GM13976 (cell line): ENCODE results near the gene OR2W1.

Experiments
- DNase-seq: peaks from one replicate; pipeline ENCODE4 v3.0.0; 2012; ENCODE audit warnings: low spot score
- CTCF ChIP-seq: IDR thresholded peaks from 2 replicates; pipeline ENCODE4 v1.5.1; 2012; ENCODE audit warnings: borderline replicate concordance, mild to moderate bottlenecking; ENCODE audit not compliant: insufficient read depth; ENCODE audit errors: extremely low read depth, missing control alignments, control extremely low read depth
- in situ Hi-C: fragments of 300-500 bp; cut with MboI; formaldehyde crosslinking; loops from one replicate; pipeline ENCODE4 v1.12.0; 2022; ENCODE audit warnings: low sequenced_read_pairs, mixed read lengths, inconsistent platforms; ENCODE audit not compliant: unreplicated experiment

OR2W1 gene

GRCh38 chr6:29019629-29020028 lies 25.3 kb downstream of the OR2W1 start:
- DNase-seq, result no peak
- no peak for TF ChIP-seq CTCF
- in situ Hi-C loops, result loop anchor here (10.0 kb wide), 2 partner anchors 185 to 325 kb away; no protein-coding TSS in a partner anchor

GRCh38 chr6:29017428-29017802 lies 27.6 kb downstream of the OR2W1 start:
- no peak for DNase-seq
- in situ Hi-C loops, result loop anchor here (10.0 kb wide), 2 partner anchors 183 to 323 kb away; no protein-coding TSS in a partner anchor
- no peak for TF ChIP-seq CTCF

GRCh38 chr6:29016559-29017427 lies 28.2 kb downstream of the OR2W1 start:
- DNase-seq, result peak; percentile 79
- peak; percentile 71 for TF ChIP-seq CTCF
- in situ Hi-C loops, result loop anchor here (10.0 kb wide), 2 partner anchors 182 to 322 kb away; no protein-coding TSS in a partner anchor

GRCh38 chr6:29014729-29015608 lies 30.0 kb downstream of the OR2W1 start:
- no peak for TF ChIP-seq CTCF
- no peak for DNase-seq
- in situ Hi-C loops, result loop anchor here (10.0 kb wide), 2 partner anchors 180 to 320 kb away; no protein-coding TSS in a partner anchor

- TF ChIP-seq CTCF, result no peak
- peak; percentile 55 for DNase-seq
- in situ Hi-C loops, result loop anchor here (10.0 kb wide), 2 partner anchors 177 to 317 kb away; no protein-coding TSS in a partner anchor
Measured at GRCh38 chr6:29011276-29011734, 33.7 kb downstream of the OR2W1 start.

GRCh38 chr6:29009358-29009757 lies 35.6 kb downstream of the OR2W1 start:
- TF ChIP-seq CTCF, result no peak
- no peak for DNase-seq
- in situ Hi-C loops, result no loop called here
